Lower leg skin (tissue), 4 donors: ENCODE data around the gene HAAO. TPM values are rescaled to one million over a fixed set of nuclear protein-coding genes. Genes with fewer than 3 reads are reported as not detected.

Source experiments
- DNase-seq, 2 donors: peaks; one replicate each; pipeline ENCODE4 v3.0.0-alpha.2; 2019; ENCODE audit warnings: low spot score in 2 of 2
- H3K4me3 ChIP-seq: fragments of 200-600 bp; sonication (generic); 2 replicates; pipeline ENCODE4 v1.5.1; 2017; ENCODE audit warnings: mild to moderate bottlenecking, low read depth; ENCODE audit not compliant: poor library complexity, severe bottlenecking
- POLR2A ChIP-seq, 2 donors: fragments of 450-650 bp; IDR thresholded peaks; one replicate each; pipeline ENCODE4 v1.6.1; 2016 to 2017; ENCODE audit warnings: antibody characterized with exemption in 2 of 2, mild to moderate bottlenecking in 1 of 2, moderate library complexity in 1 of 2
- WGBS, 2 donors: methylation state at CpG; one replicate each; pipeline ENCODE4 v1.1.5; 2018; 5-methylcytosine and 5-hydroxymethylcytosine counted together
- intact Hi-C: fragments of 100-400 bp; cut with DNase I; formaldehyde crosslinking; loops from one replicate; pipeline ENCODE4 v1.15.0; 2023; ENCODE audit warnings: low total_unique reads
- total RNA-seq, 4 donors: library from RNA; depleted of rRNA; stranded (reverse); fragments of >200 nt; gene quantifications; one replicate each; pipeline ENCODE4 v1.1.0, GENCODE V29; 2016
- TF ChIP-seq, protein P1 (sequence below), 3 donors: fragments of 450-650 bp; IDR thresholded peaks; one replicate each; pipeline ENCODE4 v1.5.1; 2016; ENCODE audit warnings: antibody characterized with exemption in 3 of 3, mild to moderate bottlenecking in 3 of 3, moderate library complexity in 2 of 3

HAAO gene
- total RNA-seq, 4 donors from 2014 or later = 1.7 to 4.3 (median 3.3) TPM

DNA sequence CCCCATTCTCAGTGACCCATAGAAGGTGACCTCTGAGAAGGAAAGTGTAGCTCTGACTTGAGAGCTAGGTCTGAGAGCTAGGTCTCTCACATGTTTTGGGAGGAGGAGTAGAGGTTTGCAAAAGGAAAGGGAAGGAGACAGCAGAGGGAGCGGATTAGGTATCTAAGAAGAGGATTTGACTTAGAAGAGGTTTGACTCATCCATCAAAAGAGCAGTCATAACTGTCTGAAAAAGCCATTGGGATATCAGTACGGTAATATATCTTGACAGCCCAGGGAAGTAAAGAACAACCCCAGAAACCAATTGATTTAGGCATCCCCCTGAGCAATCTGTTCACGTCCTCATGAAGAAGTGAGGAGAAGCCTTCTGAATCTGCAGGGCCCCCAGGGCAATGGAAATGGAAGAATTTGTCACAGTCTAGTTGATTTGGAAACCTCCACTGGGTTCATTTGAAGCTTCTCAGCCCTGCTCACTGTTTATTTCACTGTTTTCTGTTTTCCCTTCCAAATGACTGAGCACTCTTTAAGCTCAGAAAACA, 47.8 kb downstream of the HAAO start:
- WGBS, 2 donors = 97 to 99% methylated on average over 3 of the region's 3 CpGs
- intact Hi-C loops = no loop called here
- H3K4me3 ChIP-seq = no peak overlapping the region
- TF ChIP-seq, protein P1, sequence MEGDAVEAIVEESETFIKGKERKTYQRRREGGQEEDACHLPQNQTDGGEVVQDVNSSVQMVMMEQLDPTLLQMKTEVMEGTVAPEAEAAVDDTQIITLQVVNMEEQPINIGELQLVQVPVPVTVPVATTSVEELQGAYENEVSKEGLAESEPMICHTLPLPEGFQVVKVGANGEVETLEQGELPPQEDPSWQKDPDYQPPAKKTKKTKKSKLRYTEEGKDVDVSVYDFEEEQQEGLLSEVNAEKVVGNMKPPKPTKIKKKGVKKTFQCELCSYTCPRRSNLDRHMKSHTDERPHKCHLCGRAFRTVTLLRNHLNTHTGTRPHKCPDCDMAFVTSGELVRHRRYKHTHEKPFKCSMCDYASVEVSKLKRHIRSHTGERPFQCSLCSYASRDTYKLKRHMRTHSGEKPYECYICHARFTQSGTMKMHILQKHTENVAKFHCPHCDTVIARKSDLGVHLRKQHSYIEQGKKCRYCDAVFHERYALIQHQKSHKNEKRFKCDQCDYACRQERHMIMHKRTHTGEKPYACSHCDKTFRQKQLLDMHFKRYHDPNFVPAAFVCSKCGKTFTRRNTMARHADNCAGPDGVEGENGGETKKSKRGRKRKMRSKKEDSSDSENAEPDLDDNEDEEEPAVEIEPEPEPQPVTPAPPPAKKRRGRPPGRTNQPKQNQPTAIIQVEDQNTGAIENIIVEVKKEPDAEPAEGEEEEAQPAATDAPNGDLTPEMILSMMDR (IDR thresholded peaks at IDR 0.05) = no peak
- TF ChIP-seq POLR2A (IDR thresholded peaks at IDR 0.05) = no peak
- DNase-seq = no peak

GRCh38 chr2:42743659-42743990, 48.8 kb downstream of the HAAO start:
- DNase-seq = no peak
- WGBS, 2 donors = 71 to 76% methylated on average over 1 of the region's 1 CpG
- intact Hi-C loops = no loop called here
- no peak overlapping the region for H3K4me3 ChIP-seq
- TF ChIP-seq, protein P1 (IDR thresholded peaks at IDR 0.05) = no peak
- no peak for TF ChIP-seq POLR2A (IDR thresholded peaks at IDR 0.05)

- TF ChIP-seq, protein P1 (IDR thresholded peaks at IDR 0.05) = no peak
- TF ChIP-seq POLR2A (IDR thresholded peaks at IDR 0.05) = no peak
- 80 to 81% methylated on average over 2 of the region's 2 CpGs for WGBS, 2 donors
- intact Hi-C loops = no loop called here
- no peak for DNase-seq
- no peak overlapping the region for H3K4me3 ChIP-seq
These were observed 49.4 kb downstream of the HAAO start for GRCh38 chr2:42742740-42743658.

DNA sequence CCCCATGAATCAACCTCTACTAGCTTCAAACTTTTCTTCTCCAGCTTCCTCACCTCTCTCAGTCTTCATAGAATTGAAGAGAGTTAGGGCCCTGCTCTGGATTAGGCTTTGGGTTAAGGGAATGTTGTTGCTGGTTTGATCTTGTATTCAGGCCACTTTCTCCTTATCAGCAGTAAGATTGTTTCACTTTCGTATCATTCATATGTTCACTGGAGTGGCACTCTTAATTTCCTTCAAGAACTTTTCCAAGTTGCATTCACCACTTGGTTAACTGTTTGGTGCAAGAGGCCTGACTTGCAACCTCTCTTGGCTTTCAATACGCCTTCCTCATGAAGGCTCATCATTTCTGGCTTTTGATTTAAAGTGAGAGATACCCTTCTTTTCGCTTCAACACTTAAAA, 51.2 kb downstream of the HAAO start:
- H3K4me3 ChIP-seq = no peak overlapping the region
- DNase-seq = no peak
- TF ChIP-seq, protein P1 (IDR thresholded peaks at IDR 0.05) = no peak
- no peak for TF ChIP-seq POLR2A (IDR thresholded peaks at IDR 0.05)
- WGBS, 2 donors = 86 to 91% methylated on average over 3 of the region's 3 CpGs
- intact Hi-C loops = no loop called here

DNA sequence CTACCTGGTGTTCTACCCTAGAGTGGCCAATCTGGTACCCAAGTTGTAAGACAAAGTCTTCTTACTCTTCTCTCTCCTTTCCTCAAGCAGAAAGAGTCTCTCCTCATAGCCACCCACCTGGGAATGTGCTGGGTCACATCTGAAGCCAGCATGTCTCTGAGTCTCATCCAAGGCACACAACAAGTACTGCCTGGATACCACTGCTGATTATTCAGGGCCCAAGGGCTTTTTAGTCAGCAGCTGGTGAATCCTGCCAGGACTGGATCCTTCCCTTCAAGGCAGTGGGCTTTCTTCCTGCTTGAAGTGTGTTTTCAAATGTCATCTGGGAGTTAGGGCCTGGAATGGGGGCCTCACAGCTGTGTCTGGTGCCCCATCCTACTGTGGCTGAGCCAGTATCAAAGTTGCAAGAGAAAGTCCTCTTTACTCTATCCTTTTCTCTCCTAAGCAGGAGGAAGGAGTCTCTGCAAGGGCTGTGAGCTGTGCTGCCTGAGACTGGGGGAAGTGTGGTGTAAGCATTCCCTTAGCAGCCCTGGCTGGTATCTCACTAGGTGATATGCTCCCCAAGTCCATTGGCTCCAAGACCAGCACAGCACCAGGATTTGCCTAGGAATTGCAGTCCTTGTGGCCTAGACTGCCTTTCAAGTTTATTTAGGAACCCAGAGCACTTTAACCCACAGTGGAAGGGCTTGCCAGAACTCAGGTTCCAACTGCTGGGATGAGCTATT, 55.6 kb downstream of the HAAO start:
- DNase-seq = no peak
- intact Hi-C loops = no loop called here
- TF ChIP-seq, protein P1 (IDR thresholded peaks at IDR 0.05) = no peak
- no peak for TF ChIP-seq POLR2A (IDR thresholded peaks at IDR 0.05)
- no peak overlapping the region for H3K4me3 ChIP-seq
